HEK293T (cell line): ENCODE results near the gene EZR.

Experiments used
- FOXA1 ChIP-seq: fragments of 450-650 bp; IDR thresholded peaks from 2 replicates; pipeline ENCODE4 v1.6.1; 2016; ENCODE audit warnings: mild to moderate bottlenecking
- NFRKB ChIP-seq: fragments of 450-650 bp; IDR thresholded peaks from 2 replicates; pipeline ENCODE4 v1.6.1; 2016; ENCODE audit warnings: mild to moderate bottlenecking, moderate library complexity
- SP1 ChIP-seq: fragments of 450-650 bp; IDR thresholded peaks from 2 replicates; pipeline ENCODE4 v1.6.1; 2017

DNA sequence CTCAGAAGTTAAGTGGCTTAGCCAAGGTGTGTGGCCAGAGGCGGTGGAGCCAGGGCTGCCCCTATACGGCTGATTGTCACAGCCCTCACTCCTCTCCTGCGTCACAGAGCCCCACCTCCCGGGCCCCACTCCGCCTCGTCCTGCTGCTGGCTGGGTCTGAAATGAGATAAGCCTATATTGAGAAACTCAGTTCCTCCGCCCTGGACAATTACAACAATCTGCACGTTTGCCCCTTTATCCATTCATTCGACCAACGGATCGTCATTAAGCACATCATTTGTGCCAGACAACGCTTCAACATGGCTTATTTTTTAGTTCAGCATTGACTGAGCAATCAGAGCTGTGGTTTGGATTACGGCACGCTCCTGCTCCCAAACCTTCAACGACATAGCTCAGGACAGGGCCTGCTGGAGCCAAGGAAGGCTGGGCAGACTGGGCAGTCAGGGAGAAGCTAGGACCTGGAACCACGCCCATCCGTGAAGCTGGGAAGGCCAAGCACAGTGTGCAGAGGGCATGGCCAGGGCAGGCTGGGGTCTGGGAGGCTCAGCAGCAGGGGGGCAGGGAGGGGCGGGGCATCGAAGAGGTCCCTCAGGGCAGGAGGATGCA, 16.6 kb upstream of the EZR start:
- TF ChIP-seq NFRKB (no peak), SP1 (no peak), FOXA1 (no peak)
